Head of caudate nucleus (tissue), 42 donors: Measurements from ENCODE around the gene KATNIP.
"Not testable (repeated sequence)": the region's sequence is repeated elsewhere in the genome, so short reads cannot be mapped to it uniquely, and the experiment has no call there.

Experiments used
- DNase-seq, 42 donors: peaks; one replicate each; pipeline versions ENCODE4 v3.0.0 to v3.0.0-alpha.2; 2020 to 2021; ENCODE audit warnings: mixed read lengths in 7 of 42
- intact Hi-C: fragments of 100-400 bp; cut with DNase I; formaldehyde crosslinking; loops from one replicate; pipeline ENCODE4 v1.15.0; 2022

Gene KATNIP

GRCh38 chr16:27531826-27532800 is 17.8 kb upstream of the KATNIP start:
- DNase-seq, result no peak
- intact Hi-C loops, result no loop called here

DNA sequence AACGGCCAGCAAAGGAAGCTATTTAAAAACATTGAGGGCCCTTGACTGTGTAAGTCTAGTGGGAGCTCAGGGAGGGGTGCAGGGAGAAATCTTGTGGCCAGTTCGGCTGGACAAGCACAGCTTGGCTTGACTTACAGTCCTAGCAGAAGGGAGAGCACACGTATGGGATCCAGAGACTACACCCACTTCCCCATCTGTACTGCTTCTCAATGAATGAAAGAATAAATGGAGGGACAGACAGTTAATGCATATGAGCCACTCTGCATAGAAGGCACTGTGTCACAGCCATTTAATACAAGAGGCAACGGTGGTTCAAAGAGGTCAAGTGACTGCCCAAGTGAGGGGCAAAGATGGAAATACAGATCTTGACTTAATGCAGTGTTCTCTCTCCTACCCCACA is 15.7 kb upstream of the KATNIP start:
- DNase-seq, result no peak
- intact Hi-C loops, result no loop called here

DNA sequence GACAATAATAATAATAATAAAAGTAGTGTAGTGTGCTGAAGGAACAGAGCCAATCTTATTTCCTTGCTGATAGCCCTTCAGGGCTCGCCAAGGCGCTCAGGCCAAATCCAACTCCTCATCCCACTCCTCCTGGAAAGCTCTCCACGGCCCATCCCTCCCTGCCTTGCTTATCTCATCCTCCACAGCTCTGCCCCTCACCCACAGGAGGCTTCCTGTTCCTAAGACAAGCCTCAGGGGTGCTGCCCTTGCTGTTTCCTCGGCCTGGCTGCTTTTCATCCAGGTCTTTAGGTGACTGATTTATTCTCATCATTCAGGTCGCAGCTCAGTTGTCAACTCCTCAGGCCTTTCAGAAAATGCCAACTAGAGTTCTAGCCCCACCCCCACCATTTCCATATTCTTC is 11.4 kb upstream of the KATNIP start:
- intact Hi-C loops, result no loop called here
- no peak for DNase-seq

- DNase-seq, result no peak
- intact Hi-C loops, result no loop called here
These were observed 10.8 kb upstream of the KATNIP start for GRCh38 chr16:27539120-27539519.

DNA sequence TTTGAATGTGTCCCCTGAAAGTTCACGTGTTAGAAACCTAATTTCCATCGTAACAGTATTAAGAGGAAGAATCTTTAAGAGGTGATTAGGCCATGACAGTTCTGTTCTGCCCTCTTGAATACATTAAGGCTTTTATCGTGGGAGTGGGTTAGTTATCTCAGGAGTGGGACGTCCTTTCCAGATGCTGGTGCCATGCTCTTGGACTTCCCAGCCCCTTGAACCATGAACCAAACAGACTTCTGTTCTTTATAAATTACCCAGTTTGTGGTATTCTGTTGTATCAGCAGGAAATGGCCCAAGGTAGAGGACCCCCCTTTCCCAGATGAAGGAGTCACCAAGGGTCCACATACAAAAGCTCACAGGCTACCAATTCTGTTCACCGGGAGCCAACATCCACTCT is 10.3 kb upstream of the KATNIP start:
- no peak for DNase-seq
- intact Hi-C loops, result no loop called here

DNA sequence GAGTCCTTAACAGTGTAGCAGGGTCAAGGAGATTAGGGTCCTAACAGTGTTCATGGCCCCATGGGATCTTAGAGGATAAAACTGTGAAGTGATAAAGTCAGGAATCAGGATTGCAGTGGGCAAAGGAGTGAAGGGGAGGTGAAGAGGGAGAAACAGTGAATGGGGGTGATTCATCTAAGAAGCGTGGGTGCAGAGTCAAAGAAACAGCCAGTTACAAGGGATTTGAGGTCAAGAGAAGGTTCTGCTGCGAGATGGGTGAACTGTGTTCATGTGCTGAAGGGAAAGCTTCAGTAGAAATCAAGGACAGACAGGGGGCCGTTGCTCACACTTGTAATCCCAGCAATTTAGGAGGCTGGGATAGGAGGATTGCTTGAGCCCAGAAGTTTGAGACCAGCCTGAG is 6.1 kb upstream of the KATNIP start:
- DNase-seq, result peak in 16 of 42 donors; percentile 8 to 76 (median 40)
- intact Hi-C loops, result no loop called here

- DNase-seq, result no peak
- intact Hi-C loops, result no loop called here
These were observed 5.3 kb upstream of the KATNIP start for GRCh38 chr16:27544671-27545070.

- peak in 38 of 42 donors; percentile 6 to 73 (median 43) for DNase-seq
- intact Hi-C loops, result no loop called here
These were observed 2.8 kb upstream of the KATNIP start for GRCh38 chr16:27547134-27547533.

DNA sequence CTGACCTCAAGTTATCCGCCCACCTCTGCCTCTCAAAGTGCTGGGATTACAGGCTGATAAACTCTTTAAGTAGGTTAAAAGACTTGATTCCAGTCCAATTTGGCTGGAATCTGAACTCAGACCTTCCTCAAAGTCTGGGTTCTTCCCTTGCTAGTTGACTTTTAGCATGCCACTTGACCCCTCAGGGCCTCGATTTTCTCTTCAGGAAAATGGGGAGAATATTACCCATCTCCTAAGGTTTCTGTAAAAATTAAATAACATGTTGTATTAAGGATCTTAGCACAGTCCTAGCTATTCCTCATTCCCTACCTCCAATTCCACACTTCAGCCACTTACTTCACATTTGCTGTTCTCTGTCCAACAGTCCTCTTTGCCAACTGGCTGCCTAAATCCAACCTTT is 2.1 kb upstream of the KATNIP start:
- DNase-seq, result no peak
- intact Hi-C loops, result no loop called here

DNA sequence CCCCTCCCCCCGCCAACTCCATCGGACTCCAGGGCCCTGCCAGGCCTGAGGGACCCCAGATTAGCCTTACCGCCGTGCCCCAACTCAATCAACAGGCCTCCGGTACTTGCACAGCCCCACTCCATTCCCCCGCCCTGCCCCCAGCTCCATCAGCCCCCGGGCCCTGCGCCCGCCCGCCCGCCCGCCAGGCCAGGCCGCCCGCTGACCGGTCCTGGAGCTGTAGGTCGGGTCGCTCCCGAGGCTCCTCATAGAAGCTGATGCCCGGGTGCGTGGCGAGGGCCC is 539 bp upstream of the KATNIP start:
- DNase-seq, result peak in 1 of 42 donors; percentile 40
- intact Hi-C loops, result no loop called here

DNA sequence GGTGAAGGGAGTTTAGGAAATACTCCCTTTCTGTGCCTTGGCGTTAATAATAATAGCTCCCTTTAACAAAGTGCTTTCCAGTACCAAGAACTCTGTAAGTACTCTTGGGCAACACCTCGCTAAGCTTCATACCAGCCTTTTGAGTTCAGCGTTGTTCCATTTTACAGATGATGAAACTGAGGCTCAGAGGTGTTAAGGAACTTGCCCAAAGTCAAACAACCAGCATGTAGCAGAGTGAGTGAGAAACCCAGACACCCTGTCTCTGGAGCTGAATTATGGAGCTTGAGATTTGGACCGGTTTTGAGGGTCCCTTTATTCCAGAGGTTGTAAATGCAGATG is 607 bp downstream of the KATNIP start:
- intact Hi-C loops, result no loop called here
- DNase-seq, result no peak

DNA sequence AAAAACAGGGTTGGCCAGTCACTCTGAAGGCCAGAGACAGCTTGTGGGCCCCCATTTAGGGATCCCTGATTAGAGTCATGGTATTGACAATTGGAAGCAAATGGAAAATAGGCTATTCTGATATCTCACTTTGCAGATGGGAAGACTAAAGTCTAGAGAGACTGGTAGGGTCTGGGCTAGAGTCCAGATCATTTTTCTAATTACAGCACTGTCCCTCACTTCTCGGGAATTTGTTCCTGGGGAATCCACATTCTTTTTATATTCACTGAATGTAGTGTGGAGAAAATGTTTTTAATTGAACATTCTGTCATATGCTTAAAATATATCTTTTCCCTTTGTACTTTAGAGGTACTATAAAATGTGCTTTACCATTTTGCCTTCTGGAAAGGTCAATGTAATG is 1.1 kb downstream of the KATNIP start:
- intact Hi-C loops, result no loop called here
- DNase-seq, result no peak

- intact Hi-C loops, result no loop called here
- no peak for DNase-seq
These were observed 6.5 kb downstream of the KATNIP start for GRCh38 chr16:27556471-27556870.

DNA sequence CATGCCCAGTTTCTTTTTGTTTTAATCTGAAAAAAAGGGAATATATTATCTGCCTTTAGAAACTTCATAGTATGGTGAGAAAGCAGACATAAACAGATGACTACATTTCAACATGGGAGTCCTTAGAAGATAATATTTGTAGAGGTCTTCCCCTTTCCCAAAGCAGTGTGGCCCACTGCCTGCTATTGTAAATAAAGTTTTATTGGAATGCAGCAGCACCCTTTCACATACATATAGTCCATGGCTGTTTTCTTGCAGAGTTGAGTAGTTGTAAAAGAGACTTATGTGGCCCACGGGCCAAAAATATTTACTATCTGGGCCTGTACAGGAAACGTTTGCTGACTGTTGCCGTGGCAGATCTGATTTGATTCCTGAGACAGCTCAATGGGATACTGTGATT is 8.5 kb downstream of the KATNIP start:
- intact Hi-C loops, result no loop called here
- no peak for DNase-seq

DNA sequence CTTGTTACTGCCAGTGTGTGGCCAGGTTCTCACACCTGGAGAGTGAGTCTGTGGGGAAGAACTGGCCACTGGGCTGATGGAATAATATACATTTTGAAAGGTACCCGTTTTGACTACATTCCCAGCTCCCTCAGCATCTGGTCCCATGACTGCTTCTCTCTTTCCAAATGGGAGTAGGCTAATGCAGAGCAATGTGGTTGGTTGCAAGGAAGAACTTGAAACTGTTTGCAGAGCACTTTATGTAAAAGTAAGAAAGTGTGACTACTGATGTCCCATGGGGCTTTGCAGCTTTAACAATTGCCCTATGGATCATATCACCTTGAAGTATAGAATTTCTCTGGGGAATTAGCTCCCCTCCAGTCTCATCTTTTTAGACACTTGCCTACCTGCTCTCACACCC is 9.0 kb downstream of the KATNIP start:
- intact Hi-C loops, result no loop called here
- no peak for DNase-seq

DNA sequence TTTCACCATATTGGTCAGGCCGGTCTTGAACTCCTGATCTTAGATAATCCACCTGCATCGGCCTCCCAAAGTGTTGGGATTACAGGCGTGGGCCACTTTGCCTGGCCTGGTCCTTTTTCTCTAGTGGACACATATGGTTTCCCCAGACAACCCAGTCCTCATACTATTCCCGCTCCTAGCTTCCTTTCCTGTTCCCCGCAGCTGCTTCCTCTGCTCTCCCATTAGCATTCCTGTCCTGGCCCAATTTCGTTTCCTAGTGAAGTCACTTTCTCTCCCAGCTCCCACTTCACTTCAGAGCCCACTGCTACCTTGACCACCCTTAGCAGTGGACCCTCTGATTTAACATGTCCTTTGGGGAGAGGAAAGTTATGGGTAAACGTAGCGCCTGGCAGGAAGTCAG is 11.3 kb downstream of the KATNIP start:
- no peak for DNase-seq
- intact Hi-C loops, result no loop called here

GRCh38 chr16:27564224-27564623 is 14.3 kb downstream of the KATNIP start:
- DNase-seq, result no peak

DNA sequence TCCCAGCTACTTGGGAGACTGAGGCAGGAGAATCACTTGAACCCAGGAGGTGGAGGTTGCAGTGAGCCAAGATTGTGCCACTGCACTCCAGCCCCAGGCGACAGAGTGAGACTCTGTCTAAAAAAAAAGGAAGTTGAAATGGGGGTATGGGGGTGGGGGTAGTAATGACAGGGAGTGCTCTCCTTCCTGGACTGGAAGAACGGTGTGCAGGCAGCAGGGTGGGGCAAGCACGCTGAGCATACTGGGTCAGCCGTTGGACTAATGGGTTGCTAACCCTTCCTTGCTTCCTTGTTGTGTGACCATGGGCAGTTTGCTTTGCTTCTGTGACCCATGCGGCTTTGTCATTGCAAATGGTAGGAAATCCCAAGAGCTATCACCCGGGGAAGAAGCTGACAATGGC is 16.5 kb downstream of the KATNIP start:
- no peak for DNase-seq

More at GRCh38 chr16:27564224-27564623, 14.3 kb downstream of the KATNIP start:
- intact Hi-C loops, result no loop called here

GRCh38 chr16:27568077-27568476 is 18.1 kb downstream of the KATNIP start:
- no peak for DNase-seq
- intact Hi-C loops, result no loop called here

More for the DNA sequence above, 16.5 kb downstream of the KATNIP start:
- intact Hi-C loops, result no loop called here

GRCh38 chr16:27570986-27571385 is 21.0 kb downstream of the KATNIP start:
- DNase-seq, intact Hi-C loops: not testable (repeated sequence)
